ENCODE results near the gene FAM83D. TPM values are rescaled to one million over a fixed set of nuclear protein-coding genes. Genes with fewer than 3 reads are reported as not detected.

Gene FAM83D
- polyA plus RNA-seq, 2 of the 4 experiments (the other 2 are of a cell fraction): 57.1 to 58.3 TPM

DNA sequence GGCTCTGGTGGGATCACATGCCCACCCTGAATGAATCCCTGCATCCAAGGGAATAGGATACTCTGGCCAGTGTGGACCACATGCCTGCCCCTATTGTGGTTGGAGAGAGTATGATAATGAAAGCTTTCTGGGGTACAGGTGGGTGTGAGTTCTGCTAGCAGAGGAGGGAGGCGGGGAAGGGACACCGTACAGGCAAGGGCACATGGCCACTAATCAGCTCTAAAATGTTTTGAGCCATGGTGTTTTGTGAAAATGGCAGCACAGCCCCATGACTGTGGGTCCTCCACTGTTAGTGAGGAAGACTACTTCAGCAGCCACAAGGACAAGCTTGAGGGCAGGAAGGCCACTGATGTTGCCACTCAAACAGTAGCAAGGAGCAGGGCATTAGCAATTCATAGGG lies 24.0 kb downstream of the FAM83D start:
- TF ChIP-seq, protein P1, sequence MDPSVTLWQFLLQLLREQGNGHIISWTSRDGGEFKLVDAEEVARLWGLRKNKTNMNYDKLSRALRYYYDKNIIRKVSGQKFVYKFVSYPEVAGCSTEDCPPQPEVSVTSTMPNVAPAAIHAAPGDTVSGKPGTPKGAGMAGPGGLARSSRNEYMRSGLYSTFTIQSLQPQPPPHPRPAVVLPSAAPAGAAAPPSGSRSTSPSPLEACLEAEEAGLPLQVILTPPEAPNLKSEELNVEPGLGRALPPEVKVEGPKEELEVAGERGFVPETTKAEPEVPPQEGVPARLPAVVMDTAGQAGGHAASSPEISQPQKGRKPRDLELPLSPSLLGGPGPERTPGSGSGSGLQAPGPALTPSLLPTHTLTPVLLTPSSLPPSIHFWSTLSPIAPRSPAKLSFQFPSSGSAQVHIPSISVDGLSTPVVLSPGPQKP (IDR thresholded peaks at IDR 0.05; ENCODE audit: low read depth, low read length): no peak
- TF ChIP-seq HOXA7 (CRISPR knock-in tag; IDR thresholded peaks at IDR 0.05) (no peak), HOXB5 (CRISPR knock-in tag; IDR thresholded peaks at IDR 0.05) (no peak), EP300 (IDR thresholded peaks at IDR 0.05) (no peak), ZC3H11A (IDR thresholded peaks at IDR 0.05) (no peak), FOSL2 (IDR thresholded peaks at IDR 0.05) (no peak), FOSL2 (CRISPR knock-in tag; IDR thresholded peaks at IDR 0.05) (no peak), ZSCAN20 (CRISPR knock-in tag; IDR thresholded peaks at IDR 0.05) (no peak), CBX2 (IDR thresholded peaks at IDR 0.05; ENCODE audit: borderline replicate concordance, low read depth) (no peak), MAZ (IDR thresholded peaks at IDR 0.05; ENCODE audit: borderline replicate concordance, low read depth, low read length) (no peak), BHLHE40 (IDR thresholded peaks at IDR 0.05; ENCODE audit: low read depth, low read length) (no peak), NR3C1 (IDR thresholded peaks at IDR 0.05) (no peak), CBX8 (IDR thresholded peaks at IDR 0.05) (no peak), ZNF302 (CRISPR knock-in tag; IDR thresholded peaks at IDR 0.05) (no peak)
- TF ChIP-seq, protein P2, sequence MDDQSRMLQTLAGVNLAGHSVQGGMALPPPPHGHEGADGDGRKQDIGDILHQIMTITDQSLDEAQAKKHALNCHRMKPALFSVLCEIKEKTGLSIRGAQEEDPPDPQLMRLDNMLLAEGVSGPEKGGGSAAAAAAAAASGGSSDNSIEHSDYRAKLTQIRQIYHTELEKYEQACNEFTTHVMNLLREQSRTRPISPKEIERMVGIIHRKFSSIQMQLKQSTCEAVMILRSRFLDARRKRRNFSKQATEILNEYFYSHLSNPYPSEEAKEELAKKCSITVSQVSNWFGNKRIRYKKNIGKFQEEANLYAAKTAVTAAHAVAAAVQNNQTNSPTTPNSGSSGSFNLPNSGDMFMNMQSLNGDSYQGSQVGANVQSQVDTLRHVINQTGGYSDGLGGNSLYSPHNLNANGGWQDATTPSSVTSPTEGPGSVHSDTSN (IDR thresholded peaks at IDR 0.05): no peak
- TF ChIP-seq, protein P3, sequence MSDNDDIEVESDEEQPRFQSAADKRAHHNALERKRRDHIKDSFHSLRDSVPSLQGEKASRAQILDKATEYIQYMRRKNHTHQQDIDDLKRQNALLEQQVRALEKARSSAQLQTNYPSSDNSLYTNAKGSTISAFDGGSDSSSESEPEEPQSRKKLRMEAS (IDR thresholded peaks at IDR 0.05): no peak
- DNase-seq (ENCODE audit: low read depth in 1 of 2, low spot score in 1 of 2) (no peak), ATAC-seq (no peak), FAIRE-seq (no peak)
- no peak overlapping the region for H3K27ac ChIP-seq
- no peaks in the 10 kb centered on the region for H3K9me3 ChIP-seq
- no peaks in the 10 kb centered on the region for H3K4me1 ChIP-seq
- CTCF ChIA-PET: interaction anchor here (0.9 to 4.5 kb wide), 5 partner anchors 8 to 100 kb away, joined by 3 to 16 read pairs (median 4); partner anchors contain the start of genes DHX35 and FAM83D
- 89% methylated on average over 2 of the region's 2 CpGs for WGBS (ENCODE audit: missing lambda C conversion rate)
- no peak overlapping the region for H3K4me2 ChIP-seq
- no peak overlapping the region for H3K4me3 ChIP-seq
- POLR2A ChIA-PET: no interaction called here

DNA sequence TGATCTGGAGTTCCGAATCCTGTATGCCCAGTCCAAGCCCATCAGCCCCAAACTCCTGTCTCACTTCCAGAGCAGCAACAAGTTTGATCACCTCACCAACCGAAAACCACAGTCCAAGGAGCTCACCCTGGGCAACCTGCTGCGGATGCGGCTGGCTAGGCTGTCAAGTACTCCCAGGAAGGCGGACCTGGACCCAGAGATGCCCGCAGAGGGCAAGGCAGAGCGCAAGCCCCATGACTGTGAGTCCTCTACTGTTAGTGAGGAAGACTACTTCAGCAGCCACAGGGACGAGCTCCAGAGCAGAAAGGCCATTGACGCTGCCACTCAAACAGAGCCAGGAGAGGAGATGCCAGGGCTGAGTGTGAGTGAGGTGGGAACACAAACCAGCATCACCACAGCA lies 25.4 kb downstream of the FAM83D start:
- DNase-seq (ENCODE audit: low read depth in 1 of 2, low spot score in 1 of 2): no peak
- no peak for FAIRE-seq
- 94% methylated on average over 9 of the region's 9 CpGs for WGBS (ENCODE audit: missing lambda C conversion rate)
- ChIA-PET CTCF (interaction anchor here (0.6 to 4.5 kb wide), 3 partner anchors 9 to 24 kb away, joined by 4 to 16 read pairs (median 13); partner anchors contain the start of genes DHX35 and FAM83D), POLR2A (interaction anchor here (3.0 kb wide), 1 partner anchor 11 kb away, joined by 10 read pairs; the partner anchor contains the start of gene DHX35)
- TF ChIP-seq GATA3 (IDR thresholded peaks at IDR 0.05; ENCODE audit: borderline replicate concordance) (no peak), CHD4 (IDR thresholded peaks at IDR 0.05; ENCODE audit: borderline replicate concordance) (no peak), HOXB13 (CRISPR knock-in tag; IDR thresholded peaks at IDR 0.05; ENCODE audit: low read depth) (no peak), EHMT2 (IDR thresholded peaks at IDR 0.05; ENCODE audit: low read depth) (no peak), JUN (IDR thresholded peaks at IDR 0.05) (no peak), HDAC2 (IDR thresholded peaks at IDR 0.05) (no peak), PHF8 (IDR thresholded peaks at IDR 0.05; ENCODE audit: borderline replicate concordance, low read depth) (no peak), ZSCAN20 (CRISPR knock-in tag; IDR thresholded peaks at IDR 0.05) (no peak), NR3C1 (IDR thresholded peaks at IDR 0.05) (no peak), NPAS2 (CRISPR knock-in tag; IDR thresholded peaks at IDR 0.05; ENCODE audit: borderline replicate concordance) (no peak)
- TF ChIP-seq, protein P4, sequence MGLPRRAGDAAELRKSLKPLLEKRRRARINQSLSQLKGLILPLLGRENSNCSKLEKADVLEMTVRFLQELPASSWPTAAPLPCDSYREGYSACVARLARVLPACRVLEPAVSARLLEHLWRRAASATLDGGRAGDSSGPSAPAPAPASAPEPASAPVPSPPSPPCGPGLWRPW (IDR thresholded peaks at IDR 0.05): no peak
- TF ChIP-seq, protein P5, sequence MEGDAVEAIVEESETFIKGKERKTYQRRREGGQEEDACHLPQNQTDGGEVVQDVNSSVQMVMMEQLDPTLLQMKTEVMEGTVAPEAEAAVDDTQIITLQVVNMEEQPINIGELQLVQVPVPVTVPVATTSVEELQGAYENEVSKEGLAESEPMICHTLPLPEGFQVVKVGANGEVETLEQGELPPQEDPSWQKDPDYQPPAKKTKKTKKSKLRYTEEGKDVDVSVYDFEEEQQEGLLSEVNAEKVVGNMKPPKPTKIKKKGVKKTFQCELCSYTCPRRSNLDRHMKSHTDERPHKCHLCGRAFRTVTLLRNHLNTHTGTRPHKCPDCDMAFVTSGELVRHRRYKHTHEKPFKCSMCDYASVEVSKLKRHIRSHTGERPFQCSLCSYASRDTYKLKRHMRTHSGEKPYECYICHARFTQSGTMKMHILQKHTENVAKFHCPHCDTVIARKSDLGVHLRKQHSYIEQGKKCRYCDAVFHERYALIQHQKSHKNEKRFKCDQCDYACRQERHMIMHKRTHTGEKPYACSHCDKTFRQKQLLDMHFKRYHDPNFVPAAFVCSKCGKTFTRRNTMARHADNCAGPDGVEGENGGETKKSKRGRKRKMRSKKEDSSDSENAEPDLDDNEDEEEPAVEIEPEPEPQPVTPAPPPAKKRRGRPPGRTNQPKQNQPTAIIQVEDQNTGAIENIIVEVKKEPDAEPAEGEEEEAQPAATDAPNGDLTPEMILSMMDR (IDR thresholded peaks at IDR 0.05): no peak
- no peak overlapping the region for H3K4me3 ChIP-seq
- no peaks in the 10 kb centered on the region for H3K9me3 ChIP-seq
- no peak overlapping the region for H3K27ac ChIP-seq
- H3K4me2 ChIP-seq: no peak overlapping the region
- H3K4me1 ChIP-seq: no peaks in the 10 kb centered on the region
- ATAC-seq: no peak
